Amygdala (tissue), 56 donors: ENCODE measurements around the gene KCNA3.
"Not testable (repeated sequence)": the region's sequence is repeated elsewhere in the genome, so short reads cannot be mapped to it uniquely, and the experiment has no call there.

Experiments used
- DNase-seq, 56 donors: peaks; one replicate each; lab custom pipeline; 2025; lab: John Stamatoyannopoulos, UW

The KCNA3 gene

DNA sequence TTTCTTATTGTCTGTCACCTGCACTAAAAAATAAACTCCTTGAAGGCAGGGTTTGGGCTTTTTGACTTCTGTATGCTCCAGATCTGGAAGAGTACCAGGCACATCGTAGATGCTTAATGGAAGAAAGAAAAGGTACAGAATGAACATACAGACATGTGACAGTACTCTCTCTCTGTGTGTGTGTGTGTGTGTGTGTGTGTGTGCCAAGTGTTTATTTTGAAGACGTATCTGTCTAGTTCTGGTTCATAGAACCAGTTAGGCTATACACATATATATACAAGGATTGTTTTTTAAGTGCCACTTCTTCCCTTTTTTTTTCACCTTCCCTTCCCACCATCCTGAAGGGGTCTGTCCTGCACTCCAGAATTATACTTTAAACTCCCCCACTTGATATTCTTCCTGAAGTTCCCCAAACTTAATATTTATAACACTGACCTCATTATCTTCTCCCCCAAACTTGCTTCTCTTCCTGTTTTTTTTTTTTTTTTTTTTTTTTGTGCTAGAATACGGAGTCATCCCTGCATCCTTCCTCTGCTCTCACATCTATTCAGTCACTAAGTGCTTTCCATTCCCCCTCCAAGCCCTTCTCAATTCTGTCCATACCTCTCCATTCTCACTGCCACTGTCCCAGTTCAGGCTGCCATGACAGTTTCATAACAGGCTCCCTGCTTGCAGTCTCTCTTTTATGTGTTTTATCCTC is 5.4 kb upstream of the KCNA3 start:
- DNase-seq, result no peak

DNA sequence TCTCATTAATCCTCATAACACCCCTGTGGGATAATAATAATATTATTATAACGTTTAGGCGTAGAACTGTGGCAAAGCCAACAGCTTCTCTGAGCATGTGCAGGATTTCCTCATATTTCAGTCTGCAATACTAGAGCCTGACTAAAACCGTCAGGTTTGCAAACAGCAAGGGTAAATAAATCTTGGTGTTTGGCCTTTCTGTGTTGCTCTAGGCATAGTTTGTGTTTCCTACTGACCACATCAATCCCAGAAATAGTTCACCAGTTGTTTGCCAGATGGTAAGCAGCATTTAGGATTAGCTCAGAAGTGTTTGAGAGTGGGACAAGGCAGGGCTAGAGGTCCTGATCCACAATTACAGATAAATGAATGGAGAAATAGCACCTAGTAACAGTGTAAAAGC is 2.8 kb upstream of the KCNA3 start:
- DNase-seq, result no peak

DNA sequence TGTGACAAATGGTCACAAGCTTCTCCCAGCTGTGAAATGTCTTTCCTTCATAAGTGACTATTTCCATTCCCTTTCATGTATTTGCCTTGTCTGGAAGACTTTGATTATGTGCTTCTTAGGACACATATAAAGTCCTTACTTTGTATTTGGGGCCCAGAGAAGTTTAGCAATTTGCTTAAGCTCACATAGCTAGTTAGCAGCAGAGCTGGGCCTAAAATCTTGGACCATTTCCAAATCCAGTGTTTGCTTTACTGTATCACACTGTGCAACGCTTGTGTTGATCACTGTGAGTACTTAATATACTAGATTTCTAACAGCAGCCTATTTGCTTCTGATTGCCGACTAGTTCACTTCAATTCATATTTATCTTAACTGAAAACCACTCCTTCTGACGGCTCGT is 2.2 kb upstream of the KCNA3 start:
- DNase-seq, result no peak

DNA sequence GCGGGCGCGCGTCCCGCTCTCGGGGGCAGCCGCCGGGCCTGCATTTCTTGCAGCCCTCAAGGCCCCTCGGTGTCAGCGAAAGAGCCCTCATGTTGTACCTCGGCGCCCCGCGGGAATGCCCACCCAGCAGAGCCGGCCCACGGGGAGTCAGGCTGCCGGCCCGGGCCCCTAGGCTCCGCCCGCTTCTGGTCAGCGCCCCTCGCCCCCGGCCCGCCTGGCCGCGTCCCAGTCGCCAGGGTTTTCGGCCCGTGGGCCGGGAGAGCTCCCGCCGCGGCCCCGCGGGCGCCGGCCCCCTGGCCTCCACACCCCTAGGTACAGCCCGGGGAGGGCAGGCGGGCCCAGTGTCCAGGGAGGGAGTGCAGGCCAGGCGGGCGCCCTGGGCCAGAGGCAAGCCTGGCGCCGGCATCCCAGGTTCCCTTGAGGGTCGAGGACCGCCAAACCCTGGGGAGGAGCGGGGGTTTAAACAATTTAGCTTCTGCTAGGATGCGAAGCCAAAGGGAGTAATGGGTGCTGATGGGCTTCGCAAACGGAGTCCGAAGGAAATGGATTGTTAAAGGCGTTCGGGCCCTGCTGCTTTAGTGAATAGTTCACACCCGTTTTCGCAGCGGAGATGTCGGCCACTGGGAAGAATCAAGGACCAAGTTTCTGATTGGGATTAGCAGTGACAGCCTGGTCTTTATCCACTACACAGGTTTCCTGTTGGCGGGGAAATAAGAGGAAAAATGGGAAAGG is 486 bp upstream of the KCNA3 start:
- no peak for DNase-seq

DNA sequence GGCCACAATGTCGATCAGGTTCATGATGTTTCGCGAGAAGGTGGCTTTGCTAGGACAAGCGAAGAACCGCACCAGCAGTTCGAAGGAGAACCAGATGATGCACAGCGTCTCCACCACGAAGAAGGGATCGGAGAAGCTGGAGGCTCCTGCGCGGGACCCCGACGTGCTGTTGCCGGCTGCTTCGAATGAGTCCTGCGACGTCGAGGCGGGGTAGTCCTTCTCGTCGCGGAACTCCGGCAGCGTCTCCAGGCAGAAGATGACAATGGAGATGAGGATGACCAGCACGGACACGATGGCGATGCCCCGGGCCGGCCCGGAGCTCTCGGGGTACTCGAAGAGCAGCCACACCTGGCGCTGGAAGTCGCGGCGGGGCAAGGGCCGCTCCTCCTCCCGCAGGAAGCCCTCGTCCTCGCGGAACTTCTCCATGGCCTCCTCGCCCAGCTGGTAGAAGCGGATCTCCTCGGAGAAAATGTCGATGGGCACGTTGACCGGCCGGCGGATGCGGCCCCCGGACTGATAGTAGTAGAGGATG is 869 bp downstream of the KCNA3 start:
- no peak for DNase-seq

DNA sequence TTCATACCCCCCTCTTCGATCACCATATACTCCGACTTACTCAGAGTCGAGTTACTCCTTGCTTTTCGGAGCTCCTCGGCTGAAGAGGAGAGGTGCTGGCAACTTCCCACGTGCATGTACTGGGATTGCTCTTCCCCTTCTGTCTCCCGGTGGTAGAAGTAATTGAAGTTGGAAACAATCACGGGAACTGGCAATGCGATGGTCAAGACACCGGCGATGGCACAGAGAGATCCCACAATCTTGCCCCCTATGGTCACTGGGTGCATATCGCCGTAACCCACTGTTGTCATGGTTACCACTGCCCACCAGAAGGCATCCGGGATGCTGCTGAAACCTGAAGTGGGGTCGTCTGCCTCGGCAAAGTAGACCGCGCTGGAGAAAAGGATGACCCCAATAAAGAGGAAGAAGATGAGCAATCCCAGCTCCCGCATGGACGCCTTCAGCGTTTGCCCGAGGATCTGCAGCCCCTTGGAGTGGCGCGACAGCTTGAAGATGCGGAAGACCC is 1.5 kb downstream of the KCNA3 start:
- DNase-seq, result no peak

DNA sequence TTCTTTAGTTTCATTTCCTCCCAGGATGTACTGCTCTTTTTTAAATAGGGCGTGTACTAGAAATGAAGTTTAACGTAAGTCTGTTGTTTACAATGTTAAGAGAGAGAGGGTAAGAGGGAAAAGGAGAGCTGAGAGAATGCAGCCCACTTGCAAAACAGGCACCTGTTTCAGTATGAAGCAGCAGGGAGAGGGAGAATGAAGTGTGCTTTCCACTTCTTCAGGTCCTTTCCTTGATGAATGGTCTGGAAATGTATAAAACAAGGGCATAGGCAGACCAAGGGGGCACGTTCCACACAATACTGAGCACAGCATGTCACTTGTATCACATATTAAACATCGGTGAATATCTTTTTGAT is 2.0 kb downstream of the KCNA3 start:
- no peak for DNase-seq

DNA sequence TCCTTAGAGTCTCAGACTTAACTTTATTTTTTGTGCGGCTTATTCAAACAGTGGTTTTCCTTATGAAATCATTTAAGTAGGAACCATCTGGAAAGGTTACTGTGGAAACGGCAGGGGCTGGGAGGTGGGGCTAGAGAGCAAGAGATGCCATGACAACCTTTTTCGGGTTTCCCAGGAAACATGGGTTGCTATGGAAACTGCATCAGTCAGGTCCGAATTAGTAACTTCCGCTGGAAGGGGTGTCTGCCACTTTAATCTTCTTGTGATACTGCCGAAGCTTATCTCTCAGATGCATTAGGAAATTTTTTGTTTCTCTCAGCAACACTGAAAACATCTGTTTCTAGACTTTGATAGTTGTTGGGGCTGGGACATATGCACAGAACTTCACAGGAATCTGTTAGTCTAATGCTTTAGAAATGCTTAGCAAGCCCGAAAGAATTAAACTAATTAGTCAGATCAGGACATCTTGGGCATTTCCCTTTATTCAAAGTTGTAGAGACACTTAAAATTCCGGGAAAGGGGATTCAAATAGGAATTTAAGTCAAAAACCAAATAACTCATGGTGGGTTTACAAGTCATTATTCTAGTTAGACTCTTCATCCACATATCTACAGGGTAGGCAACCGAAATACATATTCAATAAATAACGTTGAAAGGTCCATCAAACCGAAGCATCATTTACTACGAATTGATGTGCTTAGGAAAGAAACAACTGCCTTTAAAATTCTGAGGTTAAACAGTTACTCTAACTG is 2.6 kb downstream of the KCNA3 start:
- DNase-seq, result peak in 20 of 56 donors; percentile 4 to 63 (median 27)

DNA sequence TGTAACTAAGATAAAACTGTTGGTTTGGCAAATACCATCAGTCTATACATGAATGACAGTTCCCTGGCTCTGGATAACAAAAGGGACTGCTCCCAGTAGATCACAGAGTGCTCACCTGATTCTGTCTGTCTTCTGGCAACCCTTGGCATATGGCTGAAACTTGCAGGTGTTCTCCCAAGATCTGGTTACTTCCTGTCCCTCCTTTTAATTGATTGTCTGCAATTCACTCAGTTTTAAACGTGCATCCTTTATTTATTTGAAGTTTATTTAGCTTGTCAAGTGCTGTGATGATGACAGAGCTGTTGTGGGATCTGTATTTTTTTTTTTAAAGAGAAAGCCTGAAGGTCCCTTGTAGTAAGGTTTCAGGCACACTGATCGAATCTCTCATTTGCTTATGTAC is 3.4 kb downstream of the KCNA3 start:
- DNase-seq, result no peak

DNA sequence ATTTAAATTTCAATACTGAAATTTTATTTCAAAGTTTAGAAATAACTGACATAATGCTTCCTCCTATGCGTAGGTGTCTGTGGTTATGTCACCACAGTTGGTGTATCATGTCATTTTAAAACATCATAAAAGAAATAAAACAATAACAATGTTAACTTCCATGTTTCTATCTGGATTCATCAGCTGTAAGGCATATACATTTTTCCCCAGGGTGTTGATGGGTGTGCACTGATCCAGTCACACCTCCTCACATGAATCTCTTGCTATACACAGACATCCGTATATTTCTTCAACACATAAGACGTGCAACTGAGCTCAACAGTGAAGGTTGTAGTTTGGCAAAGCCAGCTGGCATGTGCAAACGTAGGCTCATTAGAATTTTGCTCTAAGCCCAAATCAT is 6.2 kb downstream of the KCNA3 start:
- no peak for DNase-seq

DNA sequence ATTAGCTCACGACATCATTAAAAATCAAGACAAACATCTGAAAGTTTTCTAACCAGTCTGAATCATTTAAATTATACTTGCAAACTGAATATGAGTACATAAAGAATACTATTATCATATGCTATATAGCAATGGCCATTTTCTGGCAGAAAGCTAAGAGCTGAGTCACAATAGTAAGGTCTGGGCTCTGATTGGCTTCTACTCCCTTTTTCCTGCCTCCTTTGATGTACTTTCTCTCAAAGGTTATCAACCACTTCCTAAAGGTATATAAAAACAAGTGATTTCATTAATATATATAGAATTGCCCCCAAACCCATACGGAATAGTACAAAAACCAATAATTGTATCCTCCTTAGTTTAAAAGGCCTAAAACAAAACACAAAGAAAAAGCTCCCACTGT is 7.0 kb downstream of the KCNA3 start:
- no peak for DNase-seq

DNA sequence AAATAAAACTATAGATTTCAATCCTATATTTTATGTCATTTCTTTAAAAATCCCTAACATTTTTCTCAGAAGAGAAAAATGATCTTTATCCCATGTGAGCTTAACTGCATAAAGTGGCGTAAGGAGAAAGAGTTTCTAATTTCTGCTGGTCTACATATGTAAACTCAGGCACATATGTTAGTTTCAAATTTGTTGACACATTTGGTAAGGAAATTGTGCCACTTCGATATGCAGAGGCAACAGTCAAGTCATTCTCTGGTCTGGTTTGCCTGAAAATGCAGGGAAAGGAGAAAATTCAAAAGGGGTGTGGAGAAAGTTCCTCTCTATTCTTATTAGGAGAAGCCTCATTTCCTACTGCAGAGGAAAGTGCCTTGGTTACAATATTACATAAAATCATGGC is 11.5 kb downstream of the KCNA3 start:
- no peak for DNase-seq

DNA sequence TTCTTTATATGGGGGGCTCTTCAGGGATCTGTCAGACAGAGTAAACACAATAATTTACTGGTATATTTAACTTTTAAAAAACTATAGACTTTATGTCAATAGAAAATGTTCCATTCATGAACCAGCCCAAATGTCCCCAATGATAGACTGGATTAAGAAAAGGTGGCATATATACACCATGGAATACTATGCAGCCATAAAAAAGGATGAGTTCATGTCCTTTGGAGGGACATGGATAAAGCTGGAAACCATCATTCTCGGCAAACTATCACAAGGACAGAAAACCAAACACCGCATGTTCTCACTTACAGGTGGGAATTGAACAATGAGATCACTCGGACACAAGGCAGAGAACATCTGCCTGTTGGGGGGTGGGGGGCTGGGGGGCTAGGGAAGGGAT is 15.2 kb downstream of the KCNA3 start:
- DNase-seq, result not testable (repeated sequence)

DNA sequence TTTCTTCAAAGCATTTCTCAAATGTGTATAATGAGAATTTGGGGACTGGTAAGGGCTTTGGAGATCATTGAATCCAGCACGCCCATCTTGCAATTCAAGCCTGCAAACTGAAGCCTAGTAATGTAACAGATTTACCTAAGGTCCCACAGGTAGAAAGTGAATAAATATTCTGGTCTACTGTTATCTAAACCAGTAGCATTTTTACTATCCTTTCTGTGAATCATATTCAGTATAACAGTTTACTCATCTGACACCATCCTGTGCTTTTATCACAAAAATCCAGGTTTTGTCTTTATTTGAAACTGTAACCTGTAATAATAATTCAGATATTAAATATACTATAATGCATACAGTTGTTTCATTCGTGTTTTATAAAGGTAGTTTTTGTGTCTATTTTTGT is 17.4 kb downstream of the KCNA3 start:
- DNase-seq, result no peak

DNA sequence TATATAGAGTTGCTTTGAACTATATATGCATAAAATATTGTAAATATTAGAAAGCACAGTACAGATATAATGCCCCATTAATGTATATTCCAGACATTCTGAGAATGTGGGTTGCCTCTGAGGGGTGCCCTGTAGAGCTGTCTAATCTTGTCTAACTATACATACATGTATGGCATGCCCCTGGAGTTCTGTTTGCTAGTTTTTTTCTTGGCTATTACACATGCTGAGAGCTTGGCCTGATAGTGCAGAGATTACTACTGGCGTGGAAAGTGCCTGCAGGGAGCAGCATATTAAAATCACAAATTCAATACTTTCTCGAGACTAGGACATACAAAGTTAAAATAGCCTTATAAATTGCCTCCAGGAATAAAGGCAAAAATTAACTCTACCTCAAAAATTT is 24.1 kb downstream of the KCNA3 start:
- no peak for DNase-seq

DNA sequence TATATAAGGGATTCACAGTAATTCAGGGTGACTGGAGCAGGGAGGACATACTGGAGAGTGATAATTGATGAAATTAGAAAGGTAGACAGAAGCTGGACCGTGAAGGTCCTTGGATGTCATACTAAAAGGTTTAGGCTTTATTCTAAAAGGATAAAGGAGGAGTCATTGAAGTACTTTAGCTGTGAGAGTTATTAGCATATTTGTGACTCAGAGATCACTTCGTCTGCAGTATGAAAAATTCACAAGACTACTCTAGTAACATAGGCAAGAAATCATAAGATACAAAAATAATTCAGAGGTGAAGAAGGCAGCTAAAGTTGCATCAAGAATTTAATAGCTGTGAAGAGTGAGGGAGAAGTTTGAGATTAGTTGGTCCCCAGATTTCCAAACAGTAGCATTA is 26.3 kb downstream of the KCNA3 start:
- DNase-seq, result no peak

DNA sequence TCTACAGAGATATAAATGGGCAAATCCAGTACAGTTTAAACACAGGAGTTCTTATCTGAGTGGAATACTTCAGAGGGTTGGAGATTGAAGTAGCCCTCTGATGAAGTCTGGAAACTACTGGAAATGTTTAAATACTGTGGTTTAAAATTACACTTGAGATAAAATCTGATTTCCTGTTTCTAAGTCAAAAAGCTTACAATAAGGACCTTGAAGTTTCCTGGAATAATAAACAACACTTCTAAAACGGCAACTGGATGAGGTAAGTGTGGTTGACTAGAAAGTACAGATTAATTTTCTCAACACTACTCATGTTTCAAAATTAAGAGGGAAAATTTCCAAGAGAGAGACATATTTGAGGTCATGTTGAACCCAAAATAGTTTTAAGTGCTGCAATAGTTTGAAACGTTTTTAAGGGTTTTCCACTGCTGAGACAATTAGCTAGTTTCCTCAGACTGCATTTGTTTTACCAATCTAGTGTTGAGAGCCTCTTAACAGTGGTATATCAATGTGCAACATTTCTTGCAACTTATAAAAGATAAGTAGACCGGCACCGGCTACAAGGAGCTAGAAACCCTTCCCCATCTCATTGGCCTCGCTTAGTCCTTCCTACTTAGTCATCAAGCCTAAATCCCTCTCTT is 27.4 kb downstream of the KCNA3 start:
- no peak for DNase-seq

DNA sequence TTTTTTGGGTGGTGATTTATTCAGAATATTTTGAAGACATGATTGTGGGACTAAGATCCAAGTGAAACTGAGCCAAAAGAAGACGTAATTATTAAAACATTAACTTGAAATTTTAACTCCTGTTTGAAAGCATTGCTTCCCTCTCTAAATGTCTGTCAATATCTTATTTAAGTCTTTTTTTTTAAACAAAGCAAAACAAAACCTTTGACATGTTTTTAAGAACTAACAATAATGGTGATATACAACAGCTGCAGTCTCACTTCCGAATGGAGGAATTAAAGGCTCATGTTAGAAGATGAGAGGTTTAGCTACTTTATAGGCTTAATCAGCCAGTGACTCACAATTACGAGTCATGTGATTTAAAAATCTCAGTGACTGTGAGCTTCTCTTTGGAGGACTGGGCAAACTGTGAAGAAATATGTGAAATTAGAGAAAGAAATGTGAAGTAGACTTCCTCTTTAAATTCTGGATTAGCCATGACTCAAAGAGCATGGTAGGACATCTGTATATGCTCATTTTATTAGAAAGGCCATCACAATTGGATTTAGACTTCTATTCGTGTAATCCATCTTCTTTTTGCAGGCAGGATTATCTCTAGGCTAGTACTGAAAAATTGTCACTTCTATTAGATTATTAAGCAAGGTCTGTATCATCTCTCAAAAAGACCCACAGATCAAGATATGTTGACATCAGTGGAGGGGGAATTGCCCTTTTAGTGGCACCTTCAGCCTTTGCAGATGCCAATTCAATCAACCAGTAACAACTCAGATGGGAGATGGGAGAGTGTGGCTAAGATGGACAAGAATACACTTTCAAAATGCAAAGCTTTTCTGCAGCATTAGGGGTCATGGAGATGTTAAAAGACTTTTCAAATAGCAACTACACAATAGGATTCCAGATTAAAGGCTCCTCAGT is 28.7 kb downstream of the KCNA3 start:
- no peak for DNase-seq

DNA sequence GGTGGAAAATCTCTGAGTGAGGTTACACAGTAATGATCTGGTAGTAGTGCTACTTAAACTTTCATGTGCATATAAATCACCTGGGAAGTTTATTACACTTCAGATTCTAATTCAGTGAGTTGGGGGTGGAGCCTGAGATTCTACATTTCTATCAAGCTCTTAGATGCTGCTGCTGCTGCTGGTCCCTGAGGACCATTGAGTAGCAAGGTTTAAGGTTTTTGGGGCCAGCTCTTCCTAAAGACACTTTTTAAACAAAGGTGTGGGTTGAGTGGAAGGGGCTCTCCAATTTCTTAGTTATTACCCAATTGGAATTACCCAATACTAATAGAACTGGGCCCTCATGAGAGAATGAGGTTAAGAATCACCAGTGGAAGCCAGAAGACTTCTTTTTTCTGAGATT is 29.5 kb downstream of the KCNA3 start:
- no peak for DNase-seq
